Smooth muscle cell (in vitro differentiated cells): ENCODE data around the gene LRRC27. TPM values are rescaled to one million over a fixed set of nuclear protein-coding genes. Genes with fewer than 3 reads are reported as not detected.

Experiments used
- polyA plus RNA-seq: library from polyadenylated mRNA; unstranded; fragments of >200 nt; fragmentation: Nextera tagmentation; extraction: Ambion mirVana; gene quantifications from 2 replicates; pipeline ENCODE4 v1.2.1, GENCODE V29; 2016
- total RNA-seq: library from RNA; depleted of rRNA; stranded (reverse); fragments of >200 nt; gene quantifications from 2 replicates; pipeline ENCODE4 v1.2.3, GENCODE V29; 2014

LRRC27 gene
- total and polyA plus RNA-seq, 2 experiments from 2014 or later: 7.6 to 11.5 TPM

Other genes starting within 250 kb of the LRRC27 start
- gene DPYSL4, start 145.2 kb upstream of the LRRC27 start, total RNA-seq: 7.4 and 7.6 TPM in 2 replicates
- gene DPYSL4, start 145.2 kb upstream of the LRRC27 start, polyA plus RNA-seq: 6.0 and 8.2 TPM in 2 replicates
- 1.4 and 2.3 TPM in 2 replicates for gene STK32C, start 24.2 kb upstream of the LRRC27 start, total RNA-seq
- 9.2 and 13.2 TPM in 2 replicates for gene STK32C, start 24.2 kb upstream of the LRRC27 start, polyA plus RNA-seq
- gene PWWP2B, start 65.0 kb downstream of the LRRC27 start, total RNA-seq: 6.9 and 13.2 TPM in 2 replicates
- 8.3 and 9.3 TPM in 2 replicates for gene PWWP2B, start 65.0 kb downstream of the LRRC27 start, polyA plus RNA-seq
- 48.0 and 65.9 TPM in 2 replicates for gene INPP5A, start 205.6 kb downstream of the LRRC27 start, total RNA-seq
- 49.1 and 55.9 TPM in 2 replicates for gene INPP5A, start 205.6 kb downstream of the LRRC27 start, polyA plus RNA-seq